Heart right ventricle (tissue), 16 donors: ENCODE measurements around the gene LIN9. TPM values are rescaled to one million over a fixed set of nuclear protein-coding genes. Genes with fewer than 3 reads are reported as not detected.

Experiments used
- ATAC-seq, 8 donors: fragments of 200-7000 bp; cut with Tn5 transposase; one replicate each; pipeline ENCODE4 v1.9.1; 2020; ENCODE audit warnings: mild to moderate bottlenecking in 8 of 8, moderate library complexity in 8 of 8, moderate number of reproducible peaks in 1 of 8
- DNase-seq, 2 donors: peaks; one replicate each; pipeline ENCODE4 v3.0.0-alpha.2; 2020
- H3K27ac ChIP-seq, 10 donors: fragments of 200-600 bp; sonication (generic) in 2 of 10; one replicate each; pipeline versions ENCODE4 v1.5.0 to v1.8.0; 2020 to 2022; ENCODE audit warnings: mild to moderate bottlenecking in 3 of 10
- H3K27me3 ChIP-seq, 7 donors: fragments of 200-600 bp; one replicate each; pipeline ENCODE4 v1.8.0; 2021 to 2022; ENCODE audit warnings: mild to moderate bottlenecking in 2 of 7
- H3K36me3 ChIP-seq, 9 donors: fragments of 200-600 bp; sonication (generic) in 1 of 9; one replicate each; pipeline versions ENCODE4 v1.5.0 to v1.8.0; 2020 to 2022; ENCODE audit warnings: mild to moderate bottlenecking in 2 of 9
- H3K4me1 ChIP-seq, 9 donors: fragments of 200-600 bp; sonication (generic) in 1 of 9; one replicate each; pipeline versions ENCODE4 v1.5.0 to v1.8.0; 2020 to 2022; ENCODE audit warnings: mild to moderate bottlenecking in 4 of 9
- H3K4me3 ChIP-seq, 10 donors: fragments of 200-600 bp; sonication (generic) in 2 of 10; one replicate each; pipeline versions ENCODE4 v1.5.0 to v1.8.0; 2020 to 2022; ENCODE audit warnings: mild to moderate bottlenecking in 7 of 10, moderate library complexity in 2 of 10
- H3K9me3 ChIP-seq, 11 donors: fragments of 200-600 bp in 10 of 11; sonication (generic) in 2 of 11; one replicate each; pipeline versions ENCODE4 v1.5.0 to v1.8.0; 2013 to 2022; ENCODE audit warnings: mild to moderate bottlenecking in 2 of 11, control low read depth in 1 of 11, moderate library complexity in 1 of 11
- WGBS, 2 donors: extraction: QIAGEN DNeasy Blood & Tissue Kit; methylation state at CpG; one replicate each; pipeline ENCODE4 v1.1.7; 2013; ENCODE audit warnings: inconsistent platforms in 1 of 2; 5-methylcytosine and 5-hydroxymethylcytosine counted together
- intact Hi-C, 10 donors: fragments of 100-400 bp; cut with DNase I; formaldehyde crosslinking; loops; one replicate each; pipeline versions ENCODE4 v1.11.1 to v1.14.2; 2022
- polyA plus RNA-seq, 2 donors: library from polyadenylated mRNA; stranded (reverse); fragments of 200-250 nt; gene quantifications; one replicate each; pipeline ENCODE4 v1.2.3, GENCODE V29; 2013
- total RNA-seq, 10 donors: library from RNA; stranded (reverse); fragmentation: NEBNext Ultra II Directional in 3 of 10; extraction: Animal tissue kit (Norgen Biotek cat#: 25700) in 3 of 10; gene quantifications; one replicate each; pipeline versions ENCODE4 v1.2.1 to v1.2.4, GENCODE V29; 2021 to 2023
- TF ChIP-seq, protein P1 (sequence below), 9 donors: fragments of 200-600 bp; sonication (generic) in 2 of 9; IDR thresholded peaks; one replicate each; pipeline versions ENCODE4 v1.5.0 to v1.8.0; 2021 to 2022; ENCODE audit warnings: antibody characterized with exemption in 9 of 9, mild to moderate bottlenecking in 5 of 9, moderate library complexity in 1 of 9
- donor health status: Arrhythmogenic right ventricular cardiomyopathy.
- donor health status: ischemic (EF 13 %, LVEDD 7.1; RV severe dilation, severe dysfunction).
- donor health status: healthy with polysubstance abuse.
- donor health status: DM: no; HTN: yes; CAD: no.
- donor health status: DM: no; HTN: no; CAD: no.
- donor health status: ischemic (EF 25% LVEDD 6.9; RV normal size, moderate dysfunction).
- donor health status: ischemic (EF 25% LVEDD 5.7; RV mildly dilated, moderate dysfunction).
- donor health status: healthy.
- donor health status: DM: yes; HTN: yes; CAD: no.
- donor health status: Ischemic cardiomyopathy.
- donor health status: ischemic (EF 35%, LVEDD 5.7; RV mildly dilated, moderate dysfunction).
- donor health status: nonischemic (EF 11% LVEDD 7.7; RV severe dilation, severe dysfunction).
- donor health status: DM: yes; HTN: yes; CAD: no.
- donor health status: PGD.
- donor health status: ischemic (EF 29% LVEDD 5.4; RV normal size, mild dysfunction).
- donor health status: nonischemic (EF 23%, LVEDD 6.1; RV moderate dilation, normal function).

Gene LIN9
- total and polyA plus RNA-seq, 12 donors, result 5.8 to 25.6 (median 18.0) TPM

DNA sequence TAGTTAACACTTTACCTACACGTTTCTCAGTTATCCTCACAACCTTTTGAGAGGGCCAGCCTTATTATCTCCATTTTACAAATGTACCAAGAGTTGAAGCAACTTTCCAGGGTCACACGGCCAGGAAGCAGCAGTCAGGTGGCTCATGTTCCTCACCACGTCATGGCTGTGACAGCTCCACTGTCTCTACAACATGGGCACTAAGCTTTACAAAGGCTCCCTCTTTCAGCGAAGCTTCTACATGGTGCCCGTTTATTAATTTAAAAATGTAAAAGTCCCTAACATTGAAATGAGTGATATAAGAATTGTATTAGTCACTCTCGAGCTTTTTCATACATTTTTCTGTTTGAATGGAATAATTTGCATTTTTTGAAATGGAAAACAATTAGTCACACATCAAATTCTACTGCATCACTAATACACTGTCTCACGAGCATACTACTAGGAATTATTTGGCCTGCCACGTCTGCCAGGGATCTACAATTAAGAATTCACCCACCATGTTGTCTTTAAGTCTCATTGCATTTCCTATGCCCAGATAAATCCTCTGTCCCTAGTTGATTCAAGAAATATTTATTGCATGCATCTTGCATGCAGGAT is 28.4 kb upstream of the LIN9 start:
- no peak overlapping the region for H3K4me3 ChIP-seq
- intact Hi-C loops, result loop anchor here in 5 of 10 donors (5.0 to 10.0 kb wide), 2 partner anchors 210 to 213 kb away; no protein-coding TSS in a partner anchor
- H3K27ac ChIP-seq, result no peak overlapping the region
- WGBS, 2 donors, result 75 to 78% methylated on average over 8 of the region's 8 CpGs
- no peaks in the 10 kb centered on the region for H3K27me3 ChIP-seq
- DNase-seq (no peak), ATAC-seq (no peak)
- TF ChIP-seq, protein P1, sequence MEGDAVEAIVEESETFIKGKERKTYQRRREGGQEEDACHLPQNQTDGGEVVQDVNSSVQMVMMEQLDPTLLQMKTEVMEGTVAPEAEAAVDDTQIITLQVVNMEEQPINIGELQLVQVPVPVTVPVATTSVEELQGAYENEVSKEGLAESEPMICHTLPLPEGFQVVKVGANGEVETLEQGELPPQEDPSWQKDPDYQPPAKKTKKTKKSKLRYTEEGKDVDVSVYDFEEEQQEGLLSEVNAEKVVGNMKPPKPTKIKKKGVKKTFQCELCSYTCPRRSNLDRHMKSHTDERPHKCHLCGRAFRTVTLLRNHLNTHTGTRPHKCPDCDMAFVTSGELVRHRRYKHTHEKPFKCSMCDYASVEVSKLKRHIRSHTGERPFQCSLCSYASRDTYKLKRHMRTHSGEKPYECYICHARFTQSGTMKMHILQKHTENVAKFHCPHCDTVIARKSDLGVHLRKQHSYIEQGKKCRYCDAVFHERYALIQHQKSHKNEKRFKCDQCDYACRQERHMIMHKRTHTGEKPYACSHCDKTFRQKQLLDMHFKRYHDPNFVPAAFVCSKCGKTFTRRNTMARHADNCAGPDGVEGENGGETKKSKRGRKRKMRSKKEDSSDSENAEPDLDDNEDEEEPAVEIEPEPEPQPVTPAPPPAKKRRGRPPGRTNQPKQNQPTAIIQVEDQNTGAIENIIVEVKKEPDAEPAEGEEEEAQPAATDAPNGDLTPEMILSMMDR (IDR thresholded peaks at IDR 0.05), result no peak
- H3K9me3 ChIP-seq, result peaks cover 0 to 4% (median 0%) of the 10 kb centered on the region in 11 donors
- H3K36me3 ChIP-seq, result no peaks in the 10 kb centered on the region
- peaks cover 0 to 5% (median 0%) of the 10 kb centered on the region in 9 donors for H3K4me1 ChIP-seq

DNA sequence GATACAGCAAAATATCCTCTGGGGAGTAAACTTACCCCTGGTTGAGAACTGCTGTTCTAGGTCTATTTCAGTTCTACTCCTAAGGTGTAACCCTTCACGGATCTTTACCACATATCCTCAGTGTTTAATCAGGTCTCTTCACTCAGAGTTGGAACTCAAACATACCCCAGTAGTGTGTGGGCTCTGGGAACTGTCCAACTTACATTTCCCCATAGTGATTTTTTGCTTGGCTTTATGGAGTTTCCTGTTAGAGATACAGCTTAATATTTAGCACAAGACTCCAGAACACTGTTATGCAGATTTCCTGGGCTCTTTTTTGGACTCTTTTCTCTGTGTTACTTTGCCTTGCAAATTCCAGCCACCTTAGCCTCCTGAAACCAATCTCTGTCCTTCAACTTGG is 26.7 kb upstream of the LIN9 start:
- 44 to 51% methylated on average over 1 of the region's 1 CpG for WGBS, 2 donors
- DNase-seq, result no peak
- peaks cover 0 to 4% (median 0%) of the 10 kb centered on the region in 11 donors for H3K9me3 ChIP-seq
- H3K36me3 ChIP-seq, result no peaks in the 10 kb centered on the region
- intact Hi-C loops, result loop anchor here in 5 of 10 donors (5.0 to 10.0 kb wide), 2 partner anchors 208 to 211 kb away; no protein-coding TSS in a partner anchor
- peaks cover 0 to 5% (median 0%) of the 10 kb centered on the region in 9 donors for H3K4me1 ChIP-seq
- no peak overlapping the region for H3K4me3 ChIP-seq
- TF ChIP-seq, protein P1 (IDR thresholded peaks at IDR 0.05), result no peak
- no peak for ATAC-seq
- H3K27ac ChIP-seq, result no peak overlapping the region
- no peaks in the 10 kb centered on the region for H3K27me3 ChIP-seq

DNA sequence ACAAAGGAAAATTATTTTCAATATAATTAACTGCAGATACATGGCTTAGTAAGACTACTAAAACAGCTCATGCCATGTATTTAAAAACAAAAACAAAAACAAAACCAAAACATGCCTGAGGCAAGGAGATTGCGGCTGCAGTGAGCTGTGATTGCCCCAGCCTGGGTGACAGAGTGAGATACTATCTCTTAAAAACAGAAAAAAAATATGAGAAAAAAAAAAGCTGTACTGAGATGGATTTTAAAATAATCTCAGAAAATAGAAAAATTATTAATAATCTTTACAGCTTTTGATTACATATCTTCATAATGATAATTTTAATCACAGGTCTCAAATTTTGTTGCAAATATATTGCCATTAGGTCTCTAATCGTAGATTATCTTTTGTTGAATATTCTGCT is 24.0 kb upstream of the LIN9 start:
- H3K36me3 ChIP-seq, result no peaks in the 10 kb centered on the region
- DNase-seq, result no peak
- H3K27me3 ChIP-seq, result no peaks in the 10 kb centered on the region
- no peak overlapping the region for H3K4me3 ChIP-seq
- H3K9me3 ChIP-seq, result no peaks in the 10 kb centered on the region
- no peak overlapping the region for H3K27ac ChIP-seq
- TF ChIP-seq, protein P1 (IDR thresholded peaks at IDR 0.05), result no peak
- intact Hi-C loops, result loop anchor here in 4 of 10 donors (10.0 kb wide), 1 partner anchor 208 kb away; no protein-coding TSS in a partner anchor
- WGBS, 2 donors, result 53 to 60% methylated on average over 2 of the region's 2 CpGs
- H3K4me1 ChIP-seq, result peaks cover 0 to 5% (median 0%) of the 10 kb centered on the region in 9 donors
- no peak for ATAC-seq

DNA sequence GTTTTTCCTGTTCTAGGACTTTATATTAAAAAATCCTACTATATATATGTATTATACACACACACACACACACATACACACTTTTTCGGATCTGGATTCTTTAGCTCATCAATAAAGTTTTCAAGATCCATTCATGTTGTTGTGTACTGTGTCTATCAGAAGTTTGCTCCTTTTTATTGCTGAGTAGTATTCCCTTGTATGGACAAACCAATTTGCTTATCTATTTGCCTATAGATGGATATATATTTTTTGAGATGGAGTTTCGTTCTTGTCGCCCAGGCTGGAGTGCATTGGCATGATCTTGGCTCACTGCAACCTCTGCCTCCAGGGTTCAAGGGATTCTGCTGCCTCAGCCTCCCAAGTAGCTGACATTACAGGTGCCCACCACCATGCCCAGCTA is 20.3 kb upstream of the LIN9 start:
- TF ChIP-seq, protein P1 (IDR thresholded peaks at IDR 0.05), result no peak
- no peaks in the 10 kb centered on the region for H3K36me3 ChIP-seq
- DNase-seq, result no peak
- intact Hi-C loops, result loop anchor here in 3 of 10 donors (10.0 kb wide), 3 partner anchors 124 to 194 kb away; no protein-coding TSS in a partner anchor
- no peaks in the 10 kb centered on the region for H3K27me3 ChIP-seq
- ATAC-seq, result no peak
- WGBS, 2 donors, result 93 to 98% methylated on average over 3 of the region's 3 CpGs
- no peak overlapping the region for H3K27ac ChIP-seq
- no peak overlapping the region for H3K4me3 ChIP-seq
- H3K4me1 ChIP-seq, result peaks cover 0 to 5% (median 0%) of the 10 kb centered on the region in 9 donors
- no peaks in the 10 kb centered on the region for H3K9me3 ChIP-seq
